ENCODE results near the gene ZNF527. TPM values are rescaled to one million over a fixed set of nuclear protein-coding genes. Genes with fewer than 3 reads are reported as not detected.
"Not testable (repeated sequence)": the region's sequence is repeated elsewhere in the genome, so short reads cannot be mapped to it uniquely, and the experiment has no call there.

Gene ZNF527
- total RNA-seq, 1 donor from 2014 or later: 3.7 TPM

DNA sequence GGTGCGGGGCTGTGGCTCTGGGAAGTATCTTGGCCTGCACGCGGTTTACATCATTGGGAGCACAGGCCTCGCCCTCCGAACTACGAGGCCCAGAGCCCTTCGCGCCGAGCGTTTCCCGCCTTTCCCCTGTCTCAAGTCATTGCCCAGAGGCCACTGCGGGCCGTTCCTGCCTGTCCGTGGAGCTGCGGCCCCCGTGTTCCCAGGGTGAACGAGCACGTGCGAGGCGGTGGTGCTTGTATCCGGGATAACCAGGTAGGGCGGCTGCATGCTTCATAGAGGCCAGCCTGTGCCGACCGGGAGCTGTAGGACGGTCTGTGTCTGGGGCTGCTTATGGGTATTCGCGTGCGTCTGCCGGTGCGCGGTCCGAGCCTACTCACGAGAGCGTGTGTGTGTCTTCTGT is 32.5 kb downstream of the ZNF527 start:
- H3K27ac ChIP-seq (ENCODE audit: low read depth, low read length): no peak overlapping the region
- Mint-ChIP-seq H3K4me1 (ENCODE audit: low read depth, unreplicated experiment) (no peaks in the 10 kb centered on the region), H3K27ac (ENCODE audit: unreplicated experiment) (no peak overlapping the region), H3K9me3 (ENCODE audit: unreplicated experiment) (peaks cover 46% of the 10 kb centered on the region), H3K36me3 (ENCODE audit: low read depth, unreplicated experiment) (peaks cover 2% of the 10 kb centered on the region), H3K4me3 (ENCODE audit: unreplicated experiment) (no peak overlapping the region), H3K27me3 (ENCODE audit: low read depth, unreplicated experiment) (no peaks in the 10 kb centered on the region)
- DNase-seq (ENCODE audit: low read depth): no peak
- H3K36me3 ChIP-seq (ENCODE audit: insufficient read depth, low read length): no peaks in the 10 kb centered on the region
- no peaks in the 10 kb centered on the region for H3K27me3 ChIP-seq (ENCODE audit: insufficient read depth, low read length)
- TF ChIP-seq CTCF (IDR thresholded peaks at IDR 0.05; ENCODE audit: insufficient read depth, low read depth, low read length): no peak
- no peak overlapping the region for H3K4me2 ChIP-seq (ENCODE audit: low read length)
- H3K9me3 ChIP-seq (ENCODE audit: insufficient read depth, low read depth, low read length): peaks cover 32% of the 10 kb centered on the region
- H3K4me3 ChIP-seq (ENCODE audit: insufficient read depth, low read depth, low read length): no peak overlapping the region
- no peak overlapping the region for H3K9ac ChIP-seq (ENCODE audit: low read length)
- H4K20me1 ChIP-seq (ENCODE audit: insufficient read depth, low read length): no peaks in the 10 kb centered on the region
- no peaks in the 10 kb centered on the region for H3K4me1 ChIP-seq (ENCODE audit: insufficient read depth, low read length)
- H3K79me2 ChIP-seq (ENCODE audit: insufficient read depth, low read length): no peaks in the 10 kb centered on the region
- H2AFZ ChIP-seq (ENCODE audit: low read depth, low read length): no peak overlapping the region
- FAIRE-seq: no peak

DNA sequence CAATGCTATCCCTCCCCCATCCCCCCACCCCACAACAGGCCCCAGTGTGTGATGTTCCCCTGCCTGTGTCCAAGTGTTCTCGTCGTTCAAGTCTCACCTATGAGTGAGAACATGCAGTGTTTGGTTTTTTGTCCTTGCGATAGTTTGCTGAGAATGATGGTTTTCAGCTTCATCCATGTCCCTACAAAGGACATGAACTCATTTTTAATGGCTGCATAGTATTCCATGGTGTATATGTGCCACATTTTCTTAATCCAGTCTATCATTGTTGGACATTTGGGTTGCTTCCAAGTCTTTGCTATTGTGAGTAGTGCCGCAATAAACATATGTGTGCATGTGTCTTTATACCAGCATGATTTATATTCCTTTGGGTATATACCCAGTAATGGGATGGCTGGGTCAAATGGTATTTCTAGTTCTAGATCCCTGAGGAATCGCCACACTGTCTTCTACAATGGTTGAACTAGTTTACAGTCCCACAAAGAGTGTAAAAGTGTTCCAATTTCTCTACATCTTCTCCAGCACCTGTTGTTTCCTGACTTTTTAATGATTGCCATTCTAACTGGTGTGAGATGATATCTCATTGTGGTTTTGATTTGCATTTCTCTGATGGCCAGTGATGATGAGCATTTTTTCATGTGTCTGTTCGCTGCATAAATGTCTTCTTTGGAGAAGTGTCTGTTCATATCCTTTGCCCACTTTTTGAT is 35.4 kb downstream of the ZNF527 start:
- not testable (repeated sequence) for H3K36me3 ChIP-seq (ENCODE audit: insufficient read depth, low read length); FAIRE-seq; H3K27me3 Mint-ChIP-seq (ENCODE audit: low read depth, unreplicated experiment); H4K20me1 ChIP-seq (ENCODE audit: insufficient read depth, low read length); H3K4me1 ChIP-seq (ENCODE audit: insufficient read depth, low read length); DNase-seq (ENCODE audit: low read depth); H3K4me3 Mint-ChIP-seq (ENCODE audit: unreplicated experiment); H3K27me3 ChIP-seq (ENCODE audit: insufficient read depth, low read length); H3K27ac ChIP-seq (ENCODE audit: low read depth, low read length); H3K4me1 Mint-ChIP-seq (ENCODE audit: low read depth, unreplicated experiment); H2AFZ ChIP-seq (ENCODE audit: low read depth, low read length); H3K9ac ChIP-seq (ENCODE audit: low read length); H3K36me3 Mint-ChIP-seq (ENCODE audit: low read depth, unreplicated experiment); H3K4me3 ChIP-seq (ENCODE audit: insufficient read depth, low read depth, low read length); H3K79me2 ChIP-seq (ENCODE audit: insufficient read depth, low read length); H3K27ac Mint-ChIP-seq (ENCODE audit: unreplicated experiment); H3K4me2 ChIP-seq (ENCODE audit: low read length)
- peaks cover 42% of the 10 kb centered on the region for H3K9me3 ChIP-seq (ENCODE audit: insufficient read depth, low read depth, low read length)
- H3K9me3 Mint-ChIP-seq (ENCODE audit: unreplicated experiment): peaks cover 57% of the 10 kb centered on the region

DNA sequence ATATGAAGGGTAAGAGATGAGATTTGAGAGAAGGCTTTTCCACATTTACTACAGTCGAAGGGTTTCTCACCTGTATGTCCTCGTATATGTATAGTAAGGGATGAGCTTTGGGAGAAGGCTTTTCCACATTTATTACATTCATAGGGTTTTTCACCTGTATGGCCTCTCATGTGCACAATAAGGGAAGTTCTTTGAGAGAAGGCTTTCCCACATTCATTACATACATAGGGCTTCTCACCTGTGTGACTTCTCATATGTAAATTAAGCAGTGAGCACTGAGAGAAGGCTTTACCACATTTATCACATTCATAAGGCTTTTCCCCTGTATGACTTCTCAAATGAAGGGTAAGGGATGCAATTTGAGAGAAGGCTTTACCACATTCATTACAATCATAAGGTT is 41.8 kb downstream of the ZNF527 start:
- Mint-ChIP-seq H3K27me3 (ENCODE audit: low read depth, unreplicated experiment) (no peaks in the 10 kb centered on the region), H3K27ac (ENCODE audit: unreplicated experiment) (no peak overlapping the region), H3K36me3 (ENCODE audit: low read depth, unreplicated experiment) (peaks cover 47% of the 10 kb centered on the region), H3K4me1 (ENCODE audit: low read depth, unreplicated experiment) (no peaks in the 10 kb centered on the region), H3K9me3 (ENCODE audit: unreplicated experiment) (peaks cover 72% of the 10 kb centered on the region), H3K4me3 (ENCODE audit: unreplicated experiment) (no peak overlapping the region)
- peaks cover 6% of the 10 kb centered on the region for H3K36me3 ChIP-seq (ENCODE audit: insufficient read depth, low read length)
- H3K9me3 ChIP-seq (ENCODE audit: insufficient read depth, low read depth, low read length): peaks cover 46% of the 10 kb centered on the region
- H3K4me1 ChIP-seq (ENCODE audit: insufficient read depth, low read length): no peaks in the 10 kb centered on the region
- no peaks in the 10 kb centered on the region for H4K20me1 ChIP-seq (ENCODE audit: insufficient read depth, low read length)
- H2AFZ ChIP-seq (ENCODE audit: low read depth, low read length): no peak overlapping the region
- no peak for DNase-seq (ENCODE audit: low read depth)
- H3K27ac ChIP-seq (ENCODE audit: low read depth, low read length): no peak overlapping the region
- H3K4me3 ChIP-seq (ENCODE audit: insufficient read depth, low read depth, low read length): no peak overlapping the region
- H3K9ac ChIP-seq (ENCODE audit: low read length): no peak overlapping the region
- TF ChIP-seq CTCF (IDR thresholded peaks at IDR 0.05; ENCODE audit: insufficient read depth, low read depth, low read length): no peak
- no peak for TF ChIP-seq EZH2 (IDR thresholded peaks at IDR 0.05; ENCODE audit: insufficient read depth, low read length)
- no peaks in the 10 kb centered on the region for H3K27me3 ChIP-seq (ENCODE audit: insufficient read depth, low read length)
- H3K4me2 ChIP-seq (ENCODE audit: low read length): no peak overlapping the region
- no peaks in the 10 kb centered on the region for H3K79me2 ChIP-seq (ENCODE audit: insufficient read depth, low read length)
- no peak for FAIRE-seq
